HFF-Myc (cell line): ENCODE data around the gene PAX1.

ENCODE experiments used
- DNase-seq: peaks from one replicate; pipeline ENCODE4 v3.0.0-alpha.2; 2011; ENCODE audit warnings: low read depth; ENCODE audit errors: extremely low read depth
- H3K4me3 ChIP-seq: replicated peaks from 2 replicates; pipeline ENCODE4 v1.5.1; 2011; ENCODE audit warnings: low read depth, mild to moderate bottlenecking, control low read depth, low read length
- CTCF ChIP-seq: IDR thresholded peaks from 2 replicates; pipeline ENCODE4 v1.5.1; 2012; ENCODE audit warnings: mild to moderate bottlenecking, low read depth, low read length, control low read depth; ENCODE audit errors: missing control alignments

The PAX1 gene

GRCh38 chr20:21705575-21706260, at the start of gene PAX1:
Gene PAX1 (plus strand): TSS chr20:21705664. CDS start chr20:21705713, 49 bp downstream.
- TF ChIP-seq CTCF = no peak
- H3K4me3 ChIP-seq = no peak within 1 kb of the TSS
- DNase-seq = no peak

GRCh38 chr20:21656308-21657067, 49.0 kb upstream of the PAX1 start:
- no peak for TF ChIP-seq CTCF
- no peak overlapping the region for H3K4me3 ChIP-seq
- no peak for DNase-seq

- no peak for DNase-seq
- no peak overlapping the region for H3K4me3 ChIP-seq
- TF ChIP-seq CTCF = no peak
These were observed 43.9 kb upstream of the PAX1 start for GRCh38 chr20:21661488-21662055.

GRCh38 chr20:21663465-21663864, 42.0 kb upstream of the PAX1 start:
- no peak for TF ChIP-seq CTCF
- DNase-seq = no peak
- H3K4me3 ChIP-seq = no peak overlapping the region

- no peak for TF ChIP-seq CTCF
- H3K4me3 ChIP-seq = no peak overlapping the region
- no peak for DNase-seq
These were observed 39.6 kb upstream of the PAX1 start for GRCh38 chr20:21665687-21666446.

- TF ChIP-seq CTCF = no peak
- no peak for DNase-seq
- no peak overlapping the region for H3K4me3 ChIP-seq
These were observed 35.3 kb upstream of the PAX1 start for GRCh38 chr20:21670126-21670525.
